ENCODE data around the gene MAFB. TPM values are rescaled to one million over a fixed set of nuclear protein-coding genes. Genes with fewer than 3 reads are reported as not detected.

MAFB gene
- total RNA-seq, 1 experiment from 2014 or later: 1.0 TPM

- in situ Hi-C loops (cut with HindIII; ENCODE audit: low sequenced_read_pairs): no loop called here
- DNase-seq (ENCODE audit: low spot score): no peak
Observed at GRCh38 chr20:40685349-40685748, 3.7 kb downstream of the MAFB start.

- in situ Hi-C loops (cut with HindIII; ENCODE audit: low sequenced_read_pairs): no loop called here
- DNase-seq (ENCODE audit: low spot score): no peak
Observed at GRCh38 chr20:40683894-40684268, 5.2 kb downstream of the MAFB start.

GRCh38 chr20:40683221-40683893, 5.7 kb downstream of the MAFB start:
- no peak for DNase-seq (ENCODE audit: low spot score)
- in situ Hi-C loops (cut with HindIII; ENCODE audit: low sequenced_read_pairs): no loop called here

DNA sequence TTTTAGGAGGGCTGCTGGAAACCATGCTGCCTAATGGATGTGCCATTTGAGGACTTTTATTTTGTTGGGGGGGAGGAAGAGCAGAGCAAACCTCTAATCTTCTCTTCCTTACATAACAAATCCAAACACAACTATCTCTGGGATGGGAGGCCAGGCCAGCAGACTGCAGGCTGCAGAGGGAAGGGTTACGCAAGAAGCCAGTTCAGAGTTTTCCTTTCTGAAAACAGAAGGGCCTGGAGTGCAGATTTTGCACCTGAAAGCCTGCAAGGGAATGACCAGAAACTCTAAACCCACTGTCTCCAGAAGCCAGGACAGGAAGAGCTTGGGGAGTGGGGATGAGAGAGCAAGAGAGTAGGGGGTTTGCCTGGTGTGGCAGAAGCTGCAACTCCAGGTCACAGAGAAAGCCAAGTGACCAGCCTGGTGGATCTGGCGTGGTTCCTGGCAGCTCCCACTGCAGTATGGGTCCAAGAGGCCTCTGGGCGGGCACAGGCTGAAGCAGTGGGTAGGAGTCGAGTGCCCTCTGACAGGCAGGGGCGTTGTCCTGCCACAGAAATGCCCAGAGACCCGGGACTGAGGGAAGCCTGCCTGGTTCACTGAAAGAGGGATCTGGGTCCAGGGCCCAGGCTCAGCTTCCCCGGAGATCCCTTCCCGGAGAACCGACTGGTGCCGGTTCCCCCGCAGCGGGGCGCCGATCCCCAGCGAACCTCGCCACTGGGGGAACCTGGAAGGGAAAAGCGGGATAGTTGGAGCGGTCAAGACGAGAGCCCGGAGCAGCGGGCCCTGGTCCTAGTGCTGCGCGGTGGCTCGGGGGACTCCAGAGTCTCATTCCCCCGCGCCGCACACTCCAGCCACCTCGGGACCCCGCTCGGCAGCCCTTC, 6.7 kb downstream of the MAFB start:
- no peak for DNase-seq (ENCODE audit: low spot score)
- in situ Hi-C loops (cut with HindIII; ENCODE audit: low sequenced_read_pairs): no loop called here

DNA sequence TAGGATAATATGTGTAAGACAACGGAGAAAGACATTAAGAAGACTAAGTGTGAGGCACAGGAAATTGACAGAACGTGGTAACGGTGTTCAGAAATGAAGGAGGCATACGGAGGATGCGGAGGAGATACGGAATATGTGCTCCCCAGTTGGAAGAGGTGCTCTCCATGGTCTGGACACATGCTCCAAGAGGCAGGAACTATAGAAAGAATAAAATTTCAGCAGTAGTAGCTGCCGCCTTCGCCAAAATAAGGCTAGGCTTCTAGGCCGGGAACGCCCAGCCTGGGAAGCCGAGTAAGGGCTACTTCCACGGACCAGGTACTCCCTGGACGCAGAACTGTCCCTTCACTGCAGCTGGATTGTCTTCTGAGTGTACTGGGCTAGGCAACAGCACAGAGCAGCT, 7.4 kb downstream of the MAFB start:
- in situ Hi-C loops (cut with HindIII; ENCODE audit: low sequenced_read_pairs): no loop called here

DNA sequence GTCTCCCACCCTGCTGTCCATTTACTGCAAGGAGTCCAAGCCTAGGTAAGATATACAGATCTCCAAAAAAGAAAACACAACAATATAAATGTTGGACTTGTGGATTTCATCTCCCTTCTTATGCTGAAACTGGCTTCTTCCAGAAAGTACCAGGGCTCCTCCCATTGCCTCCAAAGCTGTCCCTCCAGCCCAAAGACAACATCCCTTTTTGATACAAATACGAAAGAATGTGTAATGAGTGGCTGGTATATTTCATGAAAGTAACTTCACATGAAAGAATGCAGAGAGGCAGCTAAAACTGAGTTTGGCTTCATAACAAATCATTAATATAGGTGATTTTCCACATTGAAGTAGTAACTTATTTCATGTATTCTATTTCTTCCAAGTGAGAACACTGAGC, 7.9 kb downstream of the MAFB start:
- in situ Hi-C loops (cut with HindIII; ENCODE audit: low sequenced_read_pairs): no loop called here
- DNase-seq (ENCODE audit: low spot score): no peak

More for the DNA sequence above, 7.4 kb downstream of the MAFB start:
- no peak for DNase-seq (ENCODE audit: low spot score)

DNA sequence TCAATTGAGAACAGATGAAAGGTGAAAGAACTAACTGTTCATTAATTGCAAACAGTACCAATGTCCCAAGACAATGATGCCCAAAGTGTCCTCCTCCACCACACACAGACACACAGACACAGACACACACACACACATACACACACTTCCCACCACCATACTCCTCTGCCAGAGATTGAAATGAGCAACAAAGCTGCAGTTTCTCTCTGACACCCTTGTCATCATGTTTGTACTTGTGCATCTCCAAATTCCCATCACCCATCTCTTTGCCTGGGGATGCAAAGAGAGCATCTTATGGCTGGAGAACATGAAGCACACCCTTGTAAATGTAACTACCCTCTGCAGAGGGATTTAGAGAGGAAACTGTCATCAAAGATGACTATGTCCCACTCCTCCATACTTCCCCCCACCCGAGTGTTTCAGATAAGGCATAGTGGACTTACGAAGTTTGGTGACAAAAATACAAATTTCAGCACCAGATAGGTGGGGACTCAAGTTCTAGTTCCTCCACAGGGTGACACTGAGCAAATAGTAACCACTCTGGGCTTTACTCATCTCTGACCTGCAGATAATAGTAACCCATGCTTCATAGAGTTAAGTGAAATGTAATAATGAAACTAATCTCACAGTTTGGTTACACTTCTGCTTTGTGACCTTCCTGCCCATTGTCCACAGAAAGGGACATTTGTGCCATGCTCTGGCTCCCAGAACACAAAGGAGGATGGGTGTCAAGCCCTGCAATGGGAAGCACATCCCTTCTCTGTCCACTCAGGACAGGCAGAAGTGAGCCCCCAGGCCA, 8.7 kb downstream of the MAFB start:
- in situ Hi-C loops (cut with HindIII; ENCODE audit: low sequenced_read_pairs): no loop called here
- DNase-seq (ENCODE audit: low spot score): no peak

GRCh38 chr20:40679184-40679583, 9.9 kb downstream of the MAFB start:
- no peak for DNase-seq (ENCODE audit: low spot score)
- in situ Hi-C loops (cut with HindIII; ENCODE audit: low sequenced_read_pairs): no loop called here

DNA sequence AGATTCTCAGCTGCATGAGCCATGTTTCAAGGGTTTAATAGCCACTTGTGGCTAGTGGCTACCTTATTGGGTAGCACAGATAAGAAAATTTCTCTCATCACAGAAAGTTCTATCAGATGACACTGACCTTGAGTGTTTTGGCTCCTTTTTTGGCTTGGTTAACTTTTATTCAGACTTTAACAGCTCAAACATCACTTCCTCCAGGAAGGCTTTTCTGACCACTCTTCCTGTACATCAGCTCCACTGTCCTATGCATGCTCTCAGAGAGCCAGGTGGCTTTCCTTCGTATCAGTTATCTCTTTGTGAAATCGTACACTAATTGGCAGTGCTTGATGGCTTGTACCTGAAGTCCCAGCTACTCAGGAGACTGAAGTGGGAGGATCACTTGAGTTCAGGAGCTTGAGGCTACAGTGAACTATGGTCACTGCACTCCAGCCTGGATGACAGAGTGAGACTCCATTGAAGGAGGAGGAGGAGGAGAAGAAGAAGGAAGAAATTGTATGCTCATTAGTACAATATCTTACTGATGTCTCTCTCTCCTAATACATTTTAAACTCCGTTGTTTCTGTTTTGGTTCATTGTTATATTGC, 10.7 kb downstream of the MAFB start:
- in situ Hi-C loops (cut with HindIII; ENCODE audit: low sequenced_read_pairs): no loop called here
- DNase-seq (ENCODE audit: low spot score): no peak

GRCh38 chr20:40677343-40677924, 11.6 kb downstream of the MAFB start:
- in situ Hi-C loops (cut with HindIII; ENCODE audit: low sequenced_read_pairs): no loop called here
- no peak for DNase-seq (ENCODE audit: low spot score)

DNA sequence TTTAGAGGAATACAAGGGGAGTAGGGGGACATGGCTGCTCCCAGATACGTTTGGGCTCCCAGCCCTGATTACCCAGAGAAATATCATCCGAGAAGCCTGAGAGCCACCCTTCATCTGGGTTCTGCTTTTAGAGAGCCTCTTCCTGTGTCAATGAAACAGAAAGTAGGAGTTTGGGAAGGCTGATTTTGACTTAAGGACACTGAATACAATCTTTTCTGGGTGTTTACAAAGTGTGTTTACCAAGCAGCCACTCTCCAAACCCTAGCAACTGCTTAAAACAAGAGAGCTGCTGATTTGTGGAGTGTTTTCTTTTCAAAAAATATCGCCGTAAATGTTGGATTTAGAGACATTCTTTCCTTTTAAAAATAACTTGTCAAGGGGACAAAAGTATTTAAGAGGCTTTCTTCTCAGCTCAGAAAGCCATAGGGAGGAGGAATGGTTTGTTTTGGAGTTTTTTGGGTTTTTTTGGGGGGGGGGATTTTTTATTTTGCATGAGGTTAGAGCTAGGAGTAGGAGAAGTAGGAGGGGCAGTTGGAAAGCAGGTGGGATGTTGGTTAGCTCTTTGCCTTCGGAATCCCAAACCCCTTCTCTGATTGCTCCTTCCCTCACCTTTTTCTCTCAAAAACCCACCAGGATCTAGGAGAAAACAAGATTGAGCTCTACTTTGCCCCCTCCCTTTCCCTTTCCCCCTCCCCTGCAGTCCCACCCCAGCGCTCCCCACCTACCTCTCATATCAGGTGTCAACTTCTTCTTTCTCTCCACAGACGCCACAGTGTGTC, 12.4 kb downstream of the MAFB start:
- in situ Hi-C loops (cut with HindIII; ENCODE audit: low sequenced_read_pairs): no loop called here
- DNase-seq (ENCODE audit: low spot score): no peak

DNA sequence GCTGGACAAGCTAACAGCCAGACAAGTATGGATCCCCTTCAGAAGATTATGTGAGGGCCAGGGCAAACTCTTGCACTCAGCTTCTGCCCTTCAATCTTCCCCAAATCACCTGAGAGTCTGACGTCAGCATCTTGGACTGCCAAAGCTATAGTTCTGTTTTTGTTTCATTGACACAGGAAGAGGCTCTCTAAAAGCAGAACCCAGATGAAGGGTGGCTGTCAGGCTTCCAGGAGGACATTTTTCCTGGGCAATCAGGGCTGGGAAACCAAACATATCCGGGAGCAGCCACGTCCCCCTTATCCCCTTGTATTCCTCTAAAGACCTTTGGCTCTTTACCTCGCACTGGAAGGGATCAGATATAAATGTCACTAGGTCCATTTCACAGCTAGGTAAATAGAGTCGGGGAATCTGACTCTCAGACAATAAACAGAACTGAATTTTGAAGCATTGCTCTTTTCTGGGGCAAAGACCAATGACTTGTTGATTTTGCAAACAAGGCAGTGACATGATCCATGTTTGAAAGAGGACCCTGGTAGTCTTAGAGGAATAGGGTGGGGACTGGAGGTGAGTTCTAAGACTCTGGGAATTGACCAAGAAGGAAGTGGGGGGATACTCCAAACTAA, 13.3 kb downstream of the MAFB start:
- DNase-seq (ENCODE audit: low spot score): no peak
- in situ Hi-C loops (cut with HindIII; ENCODE audit: low sequenced_read_pairs): no loop called here

- DNase-seq (ENCODE audit: low spot score): no peak
- in situ Hi-C loops (cut with HindIII; ENCODE audit: low sequenced_read_pairs): no loop called here
Observed at GRCh38 chr20:40673442-40673841, 15.6 kb downstream of the MAFB start.

- DNase-seq (ENCODE audit: low spot score): no peak
- in situ Hi-C loops (cut with HindIII; ENCODE audit: low sequenced_read_pairs): no loop called here
Observed at GRCh38 chr20:40672095-40672494, 16.9 kb downstream of the MAFB start.

DNA sequence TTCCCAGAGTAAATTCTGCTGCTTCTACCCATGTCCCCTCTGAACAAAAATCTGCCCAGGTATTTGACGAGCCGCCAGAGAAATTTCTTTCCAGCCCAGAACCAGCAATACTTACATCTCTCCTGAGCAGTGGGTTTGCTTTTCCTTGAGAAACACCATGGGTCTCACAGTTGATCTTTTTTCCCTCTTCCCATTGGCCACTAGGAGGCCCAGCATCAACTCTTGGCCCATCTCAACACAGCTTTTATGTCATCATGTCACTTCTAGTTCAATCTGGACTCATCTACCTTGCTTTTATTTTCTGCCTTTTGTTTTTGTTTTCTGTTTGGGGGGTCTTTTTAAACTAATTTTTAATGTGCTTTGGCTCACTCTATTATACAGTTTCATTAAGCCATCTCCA, 18.8 kb downstream of the MAFB start:
- in situ Hi-C loops (cut with HindIII; ENCODE audit: low sequenced_read_pairs): no loop called here
- DNase-seq (ENCODE audit: low spot score): no peak

DNA sequence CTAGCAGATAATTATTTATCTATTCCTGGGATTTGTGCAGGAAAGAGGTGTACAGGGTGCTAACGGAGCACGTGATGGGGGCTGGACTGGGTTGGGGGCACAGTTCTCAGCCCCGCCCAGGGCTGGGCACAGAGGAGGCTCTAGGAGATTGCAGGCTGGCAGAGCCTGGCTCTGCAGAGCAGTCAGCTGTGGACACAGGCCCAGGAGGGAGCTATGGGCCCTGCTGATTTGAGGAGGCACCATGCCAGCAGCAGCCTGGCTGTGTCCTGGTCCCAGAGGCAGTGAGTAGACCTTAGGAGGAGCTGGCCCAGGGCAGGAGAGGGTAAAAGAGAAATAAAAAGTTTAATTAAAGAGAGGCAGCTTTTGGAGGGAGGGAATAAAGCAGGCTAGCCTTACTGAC, 19.3 kb downstream of the MAFB start:
- DNase-seq (ENCODE audit: low spot score): no peak
- in situ Hi-C loops (cut with HindIII; ENCODE audit: low sequenced_read_pairs): no loop called here

GRCh38 chr20:40668449-40669228, 20.4 kb downstream of the MAFB start:
- no peak for DNase-seq (ENCODE audit: low spot score)
- in situ Hi-C loops (cut with HindIII; ENCODE audit: low sequenced_read_pairs): no loop called here
